Measurements from ENCODE around the gene PTPRK. TPM values are rescaled to one million over a fixed set of nuclear protein-coding genes. Genes with fewer than 3 reads are reported as not detected.

PTPRK gene
- total and polyA plus RNA-seq, 2 donors (not counting 1 experiment from before 2014, with no cell fraction given), result 16.2 to 18.7 TPM

- intact Hi-C loops (cut with micrococcal nuclease), result no loop called here
- Histone ChIP-seq H3K4me2 (replicated peaks; ENCODE audit: low read depth, low read length, poor library complexity, severe bottlenecking) (no peak overlapping the region), H3K27me3 (replicated peaks in 1 of 4; ENCODE audit: control extremely low read depth in 1 of 4, control insufficient read depth in 3 of 4, insufficient read depth in 4 of 4, low read length in 3 of 4) (no peaks in the 10 kb centered on the region), H3K27ac (ENCODE audit: low read length in 2 of 2) (no peak overlapping the region), H3K4me3 (ENCODE audit: control extremely low read depth in 1 of 5, extremely low read depth in 1 of 5, insufficient read depth in 1 of 5, low read depth in 2 of 5, low read length in 4 of 5) (no peak overlapping the region), H3K36me3 (replicated peaks in 1 of 2; ENCODE audit: control extremely low read depth in 1 of 2, control insufficient read depth in 1 of 2, extremely low read depth in 1 of 2, insufficient read depth in 2 of 2, low read length in 1 of 2) (no peaks in the 10 kb centered on the region), H2AFZ (ENCODE audit: insufficient read depth, low read depth, low read length, poor library complexity, severe bottlenecking) (no peak overlapping the region), H3K79me2 (ENCODE audit: control insufficient read depth, insufficient read depth, low read length) (no peaks in the 10 kb centered on the region), H3K9me3 (ENCODE audit: control extremely low read depth in 1 of 3, control insufficient read depth in 2 of 3, insufficient read depth in 1 of 3, low read length in 2 of 3) (no peaks in the 10 kb centered on the region), H4K20me1 (ENCODE audit: control insufficient read depth, insufficient read depth, low read length, poor library complexity, severe bottlenecking) (no peaks in the 10 kb centered on the region), H3K9ac (ENCODE audit: low read length) (no peak overlapping the region), H3K4me1 (ENCODE audit: control insufficient read depth in 2 of 2, insufficient read depth in 2 of 2, low read length in 2 of 2) (no peaks in the 10 kb centered on the region)
- ChIA-PET POLR2A (no interaction called here), CTCF (no interaction called here)
- Mint-ChIP-seq H3K4me3 (no peak overlapping the region), H3K4me1 (no peaks in the 10 kb centered on the region), H3K27ac (no peak overlapping the region), H3K9me3 (ENCODE audit: insufficient read depth) (no peaks in the 10 kb centered on the region), H3K27me3 (peaks cover 5% of the 10 kb centered on the region)
- TF ChIP-seq EZH2 (IDR thresholded peaks at IDR 0.05; ENCODE audit: borderline replicate concordance, insufficient read depth, low read depth, low read length, poor library complexity, severe bottlenecking) (no peak), CTCF (IDR thresholded peaks at IDR 0.05) (no peak)
- WGBS (ENCODE audit: insufficient coverage), result no CpG with 5 or more reads among the region's 2 CpGs
- ATAC-seq (ENCODE audit: low read depth) (no peak), DNase-seq (no peak)
Measured at GRCh38 chr6:128351255-128351514, 169.2 kb downstream of the PTPRK start.

- TF ChIP-seq CTCF (IDR thresholded peaks at IDR 0.05) (no peak), EZH2 (IDR thresholded peaks at IDR 0.05; ENCODE audit: borderline replicate concordance, insufficient read depth, low read depth, low read length, poor library complexity, severe bottlenecking) (no peak)
- CTCF ChIA-PET, result no interaction called here
Measured at GRCh38 chr6:128350416-128351254, 169.8 kb downstream of the PTPRK start.

More at GRCh38 chr6:128350416-128351254, 169.8 kb downstream of the PTPRK start:
- Histone ChIP-seq H3K27ac (ENCODE audit: low read length in 2 of 2) (no peak overlapping the region), H3K27me3 (replicated peaks in 1 of 4; ENCODE audit: control extremely low read depth in 1 of 4, control insufficient read depth in 3 of 4, insufficient read depth in 4 of 4, low read length in 3 of 4) (no peaks in the 10 kb centered on the region), H3K79me2 (ENCODE audit: control insufficient read depth, insufficient read depth, low read length) (no peaks in the 10 kb centered on the region), H3K4me3 (ENCODE audit: control extremely low read depth in 1 of 5, extremely low read depth in 1 of 5, insufficient read depth in 1 of 5, low read depth in 2 of 5, low read length in 4 of 5) (no peak overlapping the region), H3K9ac (ENCODE audit: low read length) (no peak overlapping the region), H2AFZ (ENCODE audit: insufficient read depth, low read depth, low read length, poor library complexity, severe bottlenecking) (no peak overlapping the region), H4K20me1 (ENCODE audit: control insufficient read depth, insufficient read depth, low read length, poor library complexity, severe bottlenecking) (no peaks in the 10 kb centered on the region), H3K9me3 (ENCODE audit: control extremely low read depth in 1 of 3, control insufficient read depth in 2 of 3, insufficient read depth in 1 of 3, low read length in 2 of 3) (no peaks in the 10 kb centered on the region), H3K4me2 (replicated peaks; ENCODE audit: low read depth, low read length, poor library complexity, severe bottlenecking) (no peak overlapping the region), H3K36me3 (replicated peaks in 1 of 2; ENCODE audit: control extremely low read depth in 1 of 2, control insufficient read depth in 1 of 2, extremely low read depth in 1 of 2, insufficient read depth in 2 of 2, low read length in 1 of 2) (no peaks in the 10 kb centered on the region), H3K4me1 (ENCODE audit: control insufficient read depth in 2 of 2, insufficient read depth in 2 of 2, low read length in 2 of 2) (no peaks in the 10 kb centered on the region)
- WGBS (ENCODE audit: insufficient coverage), result 86% methylated on average over 1 of the region's 6 CpGs
- DNase-seq, result no peak
- ATAC-seq (ENCODE audit: low read depth), result no peak
- Mint-ChIP-seq H3K9me3 (ENCODE audit: insufficient read depth) (no peaks in the 10 kb centered on the region), H3K27ac (no peak overlapping the region), H3K4me3 (no peak overlapping the region), H3K27me3 (peaks cover 5% of the 10 kb centered on the region), H3K4me1 (no peaks in the 10 kb centered on the region)
- POLR2A ChIA-PET, result no interaction called here
- intact Hi-C loops (cut with micrococcal nuclease), result no loop called here
